ENCODE results near the gene SPAG4. TPM values are rescaled to one million over a fixed set of nuclear protein-coding genes. Genes with fewer than 3 reads are reported as not detected.

The SPAG4 gene
- total RNA-seq, 4 donors from 2014 or later, result 0.89 TPM; not detected in 3

DNA sequence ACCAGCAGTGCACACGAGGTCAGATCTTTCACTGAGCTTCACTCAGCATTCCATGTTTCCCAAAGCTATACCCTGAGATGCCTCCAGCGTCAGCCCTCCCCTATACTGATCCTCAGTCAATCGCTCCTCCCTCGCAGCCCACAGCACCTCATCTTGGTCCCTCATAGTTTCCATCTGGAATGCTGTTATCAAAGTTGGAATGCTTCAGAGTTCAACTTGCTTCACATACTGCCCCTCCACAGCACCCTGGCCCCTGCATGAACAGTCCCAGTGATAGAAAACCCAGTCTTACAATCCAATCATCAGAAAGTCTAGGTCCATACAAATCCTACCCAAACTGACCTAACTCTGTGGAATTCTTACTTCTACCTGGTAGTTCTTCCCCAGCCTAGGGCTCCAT, 20.0 kb downstream of the SPAG4 start:
- Histone ChIP-seq H3K27ac (no peak overlapping the region), H3K36me3 (peaks cover 21% of the 10 kb centered on the region), H3K27me3 (no peaks in the 10 kb centered on the region), H3K9me3 (no peaks in the 10 kb centered on the region), H3K4me3 (no peak overlapping the region), H3K4me1 (peaks cover 12% of the 10 kb centered on the region)
- TF ChIP-seq, protein P1, sequence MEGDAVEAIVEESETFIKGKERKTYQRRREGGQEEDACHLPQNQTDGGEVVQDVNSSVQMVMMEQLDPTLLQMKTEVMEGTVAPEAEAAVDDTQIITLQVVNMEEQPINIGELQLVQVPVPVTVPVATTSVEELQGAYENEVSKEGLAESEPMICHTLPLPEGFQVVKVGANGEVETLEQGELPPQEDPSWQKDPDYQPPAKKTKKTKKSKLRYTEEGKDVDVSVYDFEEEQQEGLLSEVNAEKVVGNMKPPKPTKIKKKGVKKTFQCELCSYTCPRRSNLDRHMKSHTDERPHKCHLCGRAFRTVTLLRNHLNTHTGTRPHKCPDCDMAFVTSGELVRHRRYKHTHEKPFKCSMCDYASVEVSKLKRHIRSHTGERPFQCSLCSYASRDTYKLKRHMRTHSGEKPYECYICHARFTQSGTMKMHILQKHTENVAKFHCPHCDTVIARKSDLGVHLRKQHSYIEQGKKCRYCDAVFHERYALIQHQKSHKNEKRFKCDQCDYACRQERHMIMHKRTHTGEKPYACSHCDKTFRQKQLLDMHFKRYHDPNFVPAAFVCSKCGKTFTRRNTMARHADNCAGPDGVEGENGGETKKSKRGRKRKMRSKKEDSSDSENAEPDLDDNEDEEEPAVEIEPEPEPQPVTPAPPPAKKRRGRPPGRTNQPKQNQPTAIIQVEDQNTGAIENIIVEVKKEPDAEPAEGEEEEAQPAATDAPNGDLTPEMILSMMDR (IDR thresholded peaks at IDR 0.05), result no peak
- TF ChIP-seq POLR2A (IDR thresholded peaks at IDR 0.05) (no peak), EP300 (IDR thresholded peaks at IDR 0.05) (no peak), POLR2AphosphoS5 (IDR thresholded peaks at IDR 0.05) (no peak)
- DNase-seq (ENCODE audit: low spot score in 2 of 2), result no peak
- 83% methylated on average over 4 of the region's 4 CpGs for WGBS

DNA sequence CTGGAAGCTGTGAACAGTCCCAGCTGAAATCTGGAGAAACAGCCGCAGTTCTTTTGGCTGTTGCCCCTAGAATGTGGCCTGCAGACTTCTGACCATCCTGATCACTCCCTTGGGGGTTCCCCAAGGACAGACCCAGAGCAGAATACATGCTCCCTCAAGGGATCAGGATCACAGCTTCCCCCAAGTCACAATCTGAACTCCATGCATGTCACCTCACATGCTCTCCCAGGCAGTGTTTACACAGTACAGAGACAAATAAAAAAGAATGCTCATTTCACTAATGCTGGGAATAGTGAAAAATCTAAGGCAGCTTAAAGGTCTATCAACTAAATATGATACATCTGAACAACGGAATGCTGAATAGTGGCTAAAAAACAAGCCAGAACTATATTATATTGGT, 20.5 kb downstream of the SPAG4 start:
- no peaks in the 10 kb centered on the region for H3K27me3 ChIP-seq
- peaks cover 17% of the 10 kb centered on the region for H3K36me3 ChIP-seq
- TF ChIP-seq POLR2A (IDR thresholded peaks at IDR 0.05), result no peak
- no peak for TF ChIP-seq EP300 (IDR thresholded peaks at IDR 0.05)
- TF ChIP-seq, protein P1 (IDR thresholded peaks at IDR 0.05), result no peak
- TF ChIP-seq POLR2AphosphoS5 (IDR thresholded peaks at IDR 0.05), result no peak
- H3K4me3 ChIP-seq, result no peak overlapping the region
- H3K9me3 ChIP-seq, result no peaks in the 10 kb centered on the region
- no peak for DNase-seq (ENCODE audit: low spot score in 2 of 2)
- H3K27ac ChIP-seq, result no peak overlapping the region
- 83% methylated on average over 2 of the region's 2 CpGs for WGBS
- peaks cover 12% of the 10 kb centered on the region for H3K4me1 ChIP-seq

DNA sequence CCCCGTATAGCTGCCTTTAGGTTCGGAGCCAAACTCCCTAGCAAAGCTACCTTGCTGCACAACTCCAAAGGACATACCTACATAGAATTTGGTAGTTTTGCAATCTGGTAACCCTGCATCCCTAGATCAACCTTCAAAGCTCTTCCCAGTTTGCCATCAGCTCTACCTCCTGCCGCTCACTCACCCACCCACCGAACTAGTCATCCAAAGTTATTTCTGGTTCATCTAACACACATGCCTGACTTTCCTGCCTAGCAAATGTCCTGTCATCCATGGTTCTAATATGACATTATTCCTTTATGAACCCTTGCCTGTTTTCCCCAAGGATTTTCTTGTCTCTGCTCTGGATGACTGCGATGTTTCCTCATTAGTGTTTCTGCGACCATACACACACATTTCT, 21.6 kb downstream of the SPAG4 start:
- peaks cover 12% of the 10 kb centered on the region for H3K4me1 ChIP-seq
- no peaks in the 10 kb centered on the region for H3K27me3 ChIP-seq
- TF ChIP-seq POLR2AphosphoS5 (IDR thresholded peaks at IDR 0.05) (no peak), EP300 (IDR thresholded peaks at IDR 0.05) (no peak), POLR2A (IDR thresholded peaks at IDR 0.05) (no peak)
- TF ChIP-seq, protein P1 (IDR thresholded peaks at IDR 0.05), result no peak
- peaks cover 5% of the 10 kb centered on the region for H3K36me3 ChIP-seq
- H3K4me3 ChIP-seq, result no peak overlapping the region
- no peak overlapping the region for H3K27ac ChIP-seq
- 92% methylated on average over 6 of the region's 6 CpGs for WGBS
- H3K9me3 ChIP-seq, result no peaks in the 10 kb centered on the region
- DNase-seq (ENCODE audit: low spot score in 2 of 2), result no peak

DNA sequence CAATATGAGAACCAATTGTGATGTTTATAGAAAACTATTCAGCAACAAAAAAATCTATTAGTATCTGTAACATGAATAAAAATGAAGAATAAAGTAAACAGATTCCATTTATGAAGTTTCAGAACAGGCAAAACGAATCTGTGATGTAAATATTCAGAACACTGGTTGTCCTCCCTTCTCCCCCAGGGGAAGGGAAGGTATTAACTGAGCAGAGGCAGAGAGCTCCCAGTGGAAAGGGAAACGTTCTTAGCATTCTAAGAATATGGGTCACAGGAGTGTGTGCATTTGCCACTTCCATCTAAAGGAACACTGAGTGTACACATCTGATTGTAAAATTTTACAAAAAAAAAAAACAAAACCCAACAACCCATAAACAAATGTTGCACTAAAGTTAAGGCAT, 23.1 kb downstream of the SPAG4 start:
- H3K4me1 ChIP-seq, result peaks cover 12% of the 10 kb centered on the region
- no peak overlapping the region for H3K4me3 ChIP-seq
- no peaks in the 10 kb centered on the region for H3K36me3 ChIP-seq
- TF ChIP-seq EP300 (IDR thresholded peaks at IDR 0.05) (no peak), POLR2A (IDR thresholded peaks at IDR 0.05) (no peak), POLR2AphosphoS5 (IDR thresholded peaks at IDR 0.05) (no peak)
- TF ChIP-seq, protein P1 (IDR thresholded peaks at IDR 0.05), result no peak
- DNase-seq (ENCODE audit: low spot score in 2 of 2), result no peak
- H3K27ac ChIP-seq, result no peak overlapping the region
- H3K9me3 ChIP-seq, result no peaks in the 10 kb centered on the region
- H3K27me3 ChIP-seq, result no peaks in the 10 kb centered on the region
- WGBS, result 39% methylated on average over 2 of the region's 2 CpGs

DNA sequence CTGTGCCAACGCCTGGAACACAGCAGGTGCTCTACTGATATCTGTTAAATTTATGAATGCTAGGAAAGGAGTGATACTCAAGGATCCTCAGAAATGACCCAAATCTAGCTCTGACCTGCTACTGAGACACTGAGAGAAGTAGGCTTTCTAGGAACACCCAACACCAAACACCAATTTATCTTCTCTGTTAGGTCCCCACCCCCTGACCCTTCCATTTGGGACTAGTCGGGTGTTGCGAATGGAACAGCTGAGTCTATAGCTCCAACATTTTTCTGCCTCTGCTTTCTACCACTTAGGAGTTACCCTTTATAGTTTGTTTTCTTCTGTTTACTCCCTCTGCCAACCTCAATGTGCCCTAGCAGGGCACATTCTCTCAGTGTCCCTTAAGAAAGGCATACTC, 25.1 kb downstream of the SPAG4 start:
- 78% methylated on average over 3 of the region's 3 CpGs for WGBS
- H3K27ac ChIP-seq, result no peak overlapping the region
- peaks cover 16% of the 10 kb centered on the region for H3K4me1 ChIP-seq
- no peaks in the 10 kb centered on the region for H3K27me3 ChIP-seq
- no peaks in the 10 kb centered on the region for H3K9me3 ChIP-seq
- H3K4me3 ChIP-seq, result no peak overlapping the region
- no peak for DNase-seq (ENCODE audit: low spot score in 2 of 2)
- no peak for TF ChIP-seq POLR2A (IDR thresholded peaks at IDR 0.05)
- no peak for TF ChIP-seq POLR2AphosphoS5 (IDR thresholded peaks at IDR 0.05)
- H3K36me3 ChIP-seq, result no peaks in the 10 kb centered on the region

DNA sequence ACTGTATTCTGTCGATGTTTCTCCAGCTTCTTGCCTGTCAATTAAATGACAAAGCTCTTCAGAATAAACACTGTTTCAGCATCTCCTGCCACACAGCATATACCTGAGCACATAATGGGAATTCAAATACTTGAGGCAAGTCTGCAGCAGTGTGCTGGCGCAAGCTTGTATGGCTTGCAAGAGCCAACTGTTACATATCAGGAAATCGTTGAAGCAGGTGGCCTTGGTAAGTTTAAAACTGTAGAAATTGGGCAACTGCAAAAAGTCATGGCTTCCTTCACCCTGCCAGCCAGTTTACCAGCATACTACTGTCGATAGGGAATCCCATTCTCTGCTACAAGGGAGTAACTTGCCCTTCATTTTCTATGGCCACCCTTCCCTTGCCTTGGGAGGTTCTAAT, 26.1 kb downstream of the SPAG4 start:
- Histone ChIP-seq H3K27ac (no peak overlapping the region), H3K9me3 (no peaks in the 10 kb centered on the region), H3K27me3 (no peaks in the 10 kb centered on the region), H3K36me3 (no peaks in the 10 kb centered on the region), H3K4me3 (no peak overlapping the region), H3K4me1 (peaks cover 11% of the 10 kb centered on the region)
- WGBS, result 88% methylated on average over 4 of the region's 4 CpGs
- DNase-seq (ENCODE audit: low spot score in 2 of 2), result no peak
- TF ChIP-seq POLR2AphosphoS5 (IDR thresholded peaks at IDR 0.05) (no peak), POLR2A (IDR thresholded peaks at IDR 0.05) (no peak), EP300 (IDR thresholded peaks at IDR 0.05) (no peak)
- TF ChIP-seq, protein P1 (IDR thresholded peaks at IDR 0.05), result no peak
